ENCODE measurements around the gene TMEM62. TPM values are rescaled to one million over a fixed set of nuclear protein-coding genes. Genes with fewer than 3 reads are reported as not detected.
"Not testable (repeated sequence)": the region's sequence is repeated elsewhere in the genome, so short reads cannot be mapped to it uniquely, and the experiment has no call there.

Gene TMEM62
- total RNA-seq, 3 donors from 2014 or later: 43.2 to 61.6 (median 59.4) TPM

DNA sequence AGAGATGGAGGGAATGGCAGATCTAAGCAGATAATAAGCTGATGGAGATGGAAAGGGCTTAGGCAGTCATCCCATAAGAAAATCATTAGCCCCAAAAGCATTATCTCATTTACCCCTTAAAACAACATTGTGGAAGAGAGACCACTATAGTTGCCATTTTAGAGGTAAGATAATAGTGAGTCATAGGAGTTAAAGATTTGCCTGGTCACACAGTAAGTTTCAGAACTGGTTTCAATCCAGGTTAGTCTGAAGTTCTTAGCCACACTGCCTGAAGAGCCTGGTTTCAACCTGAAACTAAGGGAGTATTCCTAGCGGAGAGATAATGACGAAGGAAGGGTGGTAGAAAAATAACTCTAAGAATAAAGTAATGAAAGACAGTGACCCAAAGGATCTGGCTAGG, 14.6 kb upstream of the TMEM62 start:
- Histone ChIP-seq H3K27ac (no peak overlapping the region), H3K36me3 (no peaks in the 10 kb centered on the region), H3K4me1 (no peaks in the 10 kb centered on the region), H3K9me3 (no peaks in the 10 kb centered on the region), H3K27me3 (no peaks in the 10 kb centered on the region), H3K4me3 (no peak overlapping the region)
- intact Hi-C loops (cut with DNase I; ENCODE audit: low total_unique reads): loop anchor here (5.0 kb wide), 1 partner anchor 652 kb away; no protein-coding TSS in a partner anchor
- no peak for DNase-seq (ENCODE audit: low spot score in 2 of 2)
- TF ChIP-seq, protein P1, sequence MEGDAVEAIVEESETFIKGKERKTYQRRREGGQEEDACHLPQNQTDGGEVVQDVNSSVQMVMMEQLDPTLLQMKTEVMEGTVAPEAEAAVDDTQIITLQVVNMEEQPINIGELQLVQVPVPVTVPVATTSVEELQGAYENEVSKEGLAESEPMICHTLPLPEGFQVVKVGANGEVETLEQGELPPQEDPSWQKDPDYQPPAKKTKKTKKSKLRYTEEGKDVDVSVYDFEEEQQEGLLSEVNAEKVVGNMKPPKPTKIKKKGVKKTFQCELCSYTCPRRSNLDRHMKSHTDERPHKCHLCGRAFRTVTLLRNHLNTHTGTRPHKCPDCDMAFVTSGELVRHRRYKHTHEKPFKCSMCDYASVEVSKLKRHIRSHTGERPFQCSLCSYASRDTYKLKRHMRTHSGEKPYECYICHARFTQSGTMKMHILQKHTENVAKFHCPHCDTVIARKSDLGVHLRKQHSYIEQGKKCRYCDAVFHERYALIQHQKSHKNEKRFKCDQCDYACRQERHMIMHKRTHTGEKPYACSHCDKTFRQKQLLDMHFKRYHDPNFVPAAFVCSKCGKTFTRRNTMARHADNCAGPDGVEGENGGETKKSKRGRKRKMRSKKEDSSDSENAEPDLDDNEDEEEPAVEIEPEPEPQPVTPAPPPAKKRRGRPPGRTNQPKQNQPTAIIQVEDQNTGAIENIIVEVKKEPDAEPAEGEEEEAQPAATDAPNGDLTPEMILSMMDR (IDR thresholded peaks at IDR 0.05): no peak
- TF ChIP-seq POLR2A (IDR thresholded peaks at IDR 0.05): no peak
- no peak for TF ChIP-seq POLR2AphosphoS5 (IDR thresholded peaks at IDR 0.05)

- H3K4me1 ChIP-seq: no peaks in the 10 kb centered on the region
- no peaks in the 10 kb centered on the region for H3K9me3 ChIP-seq
- H3K27ac ChIP-seq: peak overlapping the region; percentile 85 to 89
- no peaks in the 10 kb centered on the region for H3K36me3 ChIP-seq
- DNase-seq (ENCODE audit: low spot score in 2 of 2): no peak
- TF ChIP-seq POLR2AphosphoS5 (IDR thresholded peaks at IDR 0.05) (no peak), POLR2A (IDR thresholded peaks at IDR 0.05) (no peak)
- TF ChIP-seq, protein P1 (IDR thresholded peaks at IDR 0.05): no peak
- H3K4me3 ChIP-seq: peak overlapping the region in 1 of 3 donors; percentile 69
- intact Hi-C loops (cut with DNase I; ENCODE audit: low total_unique reads): no loop called here
- H3K27me3 ChIP-seq: no peaks in the 10 kb centered on the region
Observed at GRCh38 chr15:43121863-43122262, 11.5 kb upstream of the TMEM62 start.

DNA sequence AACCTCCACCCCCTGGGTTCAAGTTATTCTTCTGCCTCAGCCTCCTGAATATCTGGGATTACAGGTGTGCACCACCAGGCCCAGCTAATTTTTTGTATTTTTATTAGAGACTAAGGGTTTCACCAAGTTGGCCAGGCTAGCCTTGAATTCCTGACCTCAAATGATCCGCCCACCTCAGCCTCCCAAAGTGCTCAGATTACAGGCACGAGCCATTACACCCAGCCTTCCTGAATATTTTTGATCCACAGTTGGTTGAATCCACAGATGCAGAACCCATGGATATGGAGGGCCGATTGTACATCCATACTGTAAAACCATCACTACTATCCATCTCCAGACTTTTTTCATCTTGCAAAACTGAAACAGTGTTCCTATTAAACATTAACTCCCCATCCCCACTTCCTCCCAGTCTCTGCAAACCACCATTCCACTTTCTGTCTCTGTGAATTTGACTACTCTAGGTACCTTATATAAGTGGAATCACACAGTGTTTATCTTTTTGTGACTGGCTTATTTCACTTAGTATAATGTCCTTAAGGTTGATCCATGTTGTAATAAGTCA, 8.2 kb upstream of the TMEM62 start:
- Histone ChIP-seq H3K4me1 (no peaks in the 10 kb centered on the region), H3K4me3 (no peak overlapping the region), H3K27me3 (no peaks in the 10 kb centered on the region), H3K36me3 (no peaks in the 10 kb centered on the region), H3K27ac (no peak overlapping the region), H3K9me3 (no peaks in the 10 kb centered on the region)
- intact Hi-C loops (cut with DNase I; ENCODE audit: low total_unique reads): no loop called here
- TF ChIP-seq POLR2AphosphoS5 (IDR thresholded peaks at IDR 0.05) (no peak), POLR2A (IDR thresholded peaks at IDR 0.05) (no peak)
- TF ChIP-seq, protein P1 (IDR thresholded peaks at IDR 0.05): no peak
- no peak for DNase-seq (ENCODE audit: low spot score in 2 of 2)

DNA sequence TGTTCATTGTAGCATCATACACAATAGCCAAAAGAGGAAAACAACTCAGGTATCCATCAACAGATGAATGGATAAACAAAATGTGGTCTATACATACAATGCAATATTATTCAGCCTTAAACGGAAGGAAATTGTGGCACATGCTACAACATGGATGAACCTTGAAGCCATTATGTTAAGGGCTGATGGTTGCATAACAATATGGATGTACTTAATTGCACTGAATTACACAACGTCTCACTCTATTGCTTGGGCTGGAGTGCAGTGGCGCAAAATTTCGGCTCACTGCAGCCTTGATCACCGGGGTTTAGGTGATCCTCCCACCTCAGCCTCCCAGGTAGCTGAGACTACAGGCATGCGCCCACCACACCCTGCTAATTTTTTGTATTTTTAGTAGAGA, 7.0 kb upstream of the TMEM62 start:
- no peak overlapping the region for H3K4me3 ChIP-seq
- H3K27ac ChIP-seq: no peak overlapping the region
- intact Hi-C loops (cut with DNase I; ENCODE audit: low total_unique reads): no loop called here
- H3K36me3 ChIP-seq: no peaks in the 10 kb centered on the region
- no peaks in the 10 kb centered on the region for H3K27me3 ChIP-seq
- H3K9me3 ChIP-seq: no peaks in the 10 kb centered on the region
- H3K4me1 ChIP-seq: no peaks in the 10 kb centered on the region
- no peak for DNase-seq (ENCODE audit: low spot score in 2 of 2)
- TF ChIP-seq, protein P1 (IDR thresholded peaks at IDR 0.05): no peak
- no peak for TF ChIP-seq POLR2AphosphoS5 (IDR thresholded peaks at IDR 0.05)
- TF ChIP-seq POLR2A (IDR thresholded peaks at IDR 0.05): no peak

- intact Hi-C loops (cut with DNase I; ENCODE audit: low total_unique reads): no loop called here
- peak overlapping the region; percentile 67 to 73 for H3K27ac ChIP-seq
- TF ChIP-seq, protein P1 (IDR thresholded peaks at IDR 0.05): no peak
- TF ChIP-seq POLR2A (IDR thresholded peaks at IDR 0.05): no peak
- no peak for TF ChIP-seq POLR2AphosphoS5 (IDR thresholded peaks at IDR 0.05)
Observed at GRCh38 chr15:43127752-43128151, 5.6 kb upstream of the TMEM62 start.

DNA sequence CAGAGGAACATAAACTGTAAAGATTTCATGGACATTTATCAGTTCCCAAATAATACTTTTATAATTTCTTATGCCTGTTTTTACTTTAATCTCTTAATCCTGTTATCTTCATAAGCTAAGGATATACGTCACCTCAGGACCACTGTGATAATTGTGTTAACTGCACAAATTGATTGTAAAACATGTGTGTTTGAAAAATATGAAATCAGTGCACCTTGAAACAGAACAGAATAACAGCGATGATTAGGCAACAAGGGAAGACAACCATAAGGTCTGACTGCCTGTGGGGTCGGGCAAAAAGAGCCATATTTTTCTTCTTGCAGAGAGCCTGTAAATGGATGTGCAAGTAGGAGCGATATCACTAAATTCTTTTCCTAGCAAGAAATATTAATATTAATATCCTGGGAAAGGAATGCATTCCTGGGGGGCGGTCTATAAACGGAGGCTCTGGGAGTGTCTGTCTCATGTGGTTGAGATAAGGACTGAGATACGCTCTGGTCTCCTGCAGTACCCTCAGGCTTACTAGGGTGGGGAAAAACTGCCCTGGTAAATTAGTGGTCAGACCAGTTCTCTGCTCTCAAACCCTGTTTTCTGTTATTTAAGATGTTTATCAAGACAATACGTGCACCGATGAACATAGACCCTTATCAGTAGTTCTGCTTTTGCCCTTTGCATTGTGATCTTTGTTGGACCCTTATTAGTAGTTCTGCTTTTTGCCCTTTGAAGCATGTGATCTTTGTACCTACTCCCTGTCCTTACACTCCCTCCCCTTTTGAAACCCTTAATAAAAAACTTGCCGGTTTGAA, 5.0 kb upstream of the TMEM62 start:
- H3K36me3 ChIP-seq; H3K9me3 ChIP-seq; H3K27me3 ChIP-seq; DNase-seq (ENCODE audit: low spot score in 2 of 2); H3K4me3 ChIP-seq; intact Hi-C loops (cut with DNase I; ENCODE audit: low total_unique reads); H3K4me1 ChIP-seq: not testable (repeated sequence)
- H3K27ac ChIP-seq: peak overlapping the region; percentile 1 to 67

More at GRCh38 chr15:43127752-43128151, 5.6 kb upstream of the TMEM62 start:
- H3K9me3 ChIP-seq: no peaks in the 10 kb centered on the region
- H3K4me1 ChIP-seq: no peaks in the 10 kb centered on the region
- DNase-seq (ENCODE audit: low spot score in 2 of 2): no peak
- H3K36me3 ChIP-seq: no peaks in the 10 kb centered on the region
- H3K27me3 ChIP-seq: no peaks in the 10 kb centered on the region
- H3K4me3 ChIP-seq: no peak overlapping the region
